Motor neuron (in vitro differentiated cells): Measurements from ENCODE around the gene SLC41A2. TPM values are rescaled to one million over a fixed set of nuclear protein-coding genes. Genes with fewer than 3 reads are reported as not detected.
A peak's percentile ranks its signal among the peaks of the same experiment; 100 is the strongest.

ENCODE experiments used
- ATAC-seq, 8 experiments: fragments of 200-7000 bp; cut with Tn5 transposase; replicated peaks in 6 of 8; 2 replicates each; pipeline ENCODE4 v1.8.0; 2021; ENCODE audit warnings: mild to moderate bottlenecking in 8 of 8, moderate library complexity in 8 of 8
- H3K27ac ChIP-seq, 2 donors: fragments of 250-450 bp; sonication (Bioruptor Pico); 2 replicates each; pipeline ENCODE4 v1.9.0; 2021; ENCODE audit warnings: antibody characterized with exemption in 2 of 2, mild to moderate bottlenecking in 2 of 2, moderate library complexity in 1 of 2
- H3K4me1 ChIP-seq, 2 donors: fragments of 250-450 bp; sonication (Bioruptor Pico); replicated peaks in 1 of 2; 2 replicates each; pipeline ENCODE4 v1.6.1; 2021; ENCODE audit warnings: antibody characterized with exemption in 2 of 2, mild to moderate bottlenecking in 2 of 2, moderate library complexity in 1 of 2
- H3K4me3 ChIP-seq, 5 donors: fragments of 250-450 bp; sonication (Bioruptor Pico); 2 replicates each; pipeline ENCODE4 v1.9.0; 2021; ENCODE audit warnings: antibody characterized with exemption in 5 of 5, mild to moderate bottlenecking in 5 of 5, moderate library complexity in 4 of 5
- WGBS, 10 experiments: fragments of 450-650 bp; shearing (Covaris generic); methylation state at CpG; one replicate each; pipeline ENCODE4 v1.0.0; 2022; 5-methylcytosine and 5-hydroxymethylcytosine counted together
- in situ Hi-C, 9 experiments: fragments of 400-800 bp; cut with MboI; loops; one replicate each; pipeline ENCODE4 v1.15.0; 2021; ENCODE audit warnings: low sequenced_read_pairs in 9 of 9, low pct_unique_long_range_greater_than_20kb in 2 of 9; ENCODE audit not compliant: unreplicated experiment in 9 of 9
- total RNA-seq, 8 experiments: library from RNA; unstranded; fragments of 300-600 nt; gene quantifications; 2 replicates each; pipeline versions ENCODE4 v1.2.3 to v1.2.4, GENCODE V29; 2022

SLC41A2 gene
- total RNA-seq, 8 experiments from 2014 or later = 6.4 to 45.1 (median 16.9) TPM

DNA sequence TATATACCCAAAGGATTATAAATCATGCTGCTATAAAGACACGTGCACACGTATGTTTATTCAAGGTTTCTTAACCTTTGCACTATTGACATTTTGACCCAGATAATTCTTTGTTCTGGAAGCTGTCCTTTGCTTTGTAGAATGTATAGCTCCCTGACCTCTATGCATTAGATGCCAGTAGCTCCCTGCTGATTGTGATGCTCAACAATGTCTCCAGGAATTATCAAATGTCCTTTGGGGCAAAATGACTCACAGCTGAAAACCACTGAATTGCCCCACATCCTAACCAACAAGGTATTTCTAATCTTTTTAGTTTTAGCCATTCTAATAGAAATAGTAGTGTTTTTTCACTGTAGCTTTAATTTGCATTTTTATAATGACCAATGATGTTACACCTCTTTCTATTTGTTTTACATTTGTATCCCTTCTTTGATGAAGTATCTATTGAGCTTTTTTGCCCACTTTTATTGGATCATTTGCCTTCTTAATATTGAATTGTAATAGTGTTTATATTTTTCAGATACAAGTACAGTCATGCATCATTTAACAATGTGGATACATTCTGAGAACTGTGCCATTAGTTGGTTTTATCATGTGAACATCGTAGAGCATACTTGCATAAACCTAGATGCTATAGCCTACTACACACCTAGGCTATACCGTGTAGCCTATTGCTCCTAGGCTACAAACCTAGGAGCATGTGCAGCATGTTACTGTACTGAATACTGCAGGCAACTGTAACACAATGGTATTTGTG lies 17.7 kb upstream of the SLC41A2 start:
- Histone ChIP-seq H3K4me1 (peaks cover 0 to 4% of the 10 kb centered on the region in 2 donors), H3K27ac (no peak overlapping the region), H3K4me3 (no peak overlapping the region)
- no peak for ATAC-seq
- WGBS, 10 experiments = 39 to 100% (median 88%) methylated on average over 1 to 4 of the region's 4 CpGs; no CpG with 5 or more reads in 1 of the 10 experiments
- in situ Hi-C loops = no loop called here

DNA sequence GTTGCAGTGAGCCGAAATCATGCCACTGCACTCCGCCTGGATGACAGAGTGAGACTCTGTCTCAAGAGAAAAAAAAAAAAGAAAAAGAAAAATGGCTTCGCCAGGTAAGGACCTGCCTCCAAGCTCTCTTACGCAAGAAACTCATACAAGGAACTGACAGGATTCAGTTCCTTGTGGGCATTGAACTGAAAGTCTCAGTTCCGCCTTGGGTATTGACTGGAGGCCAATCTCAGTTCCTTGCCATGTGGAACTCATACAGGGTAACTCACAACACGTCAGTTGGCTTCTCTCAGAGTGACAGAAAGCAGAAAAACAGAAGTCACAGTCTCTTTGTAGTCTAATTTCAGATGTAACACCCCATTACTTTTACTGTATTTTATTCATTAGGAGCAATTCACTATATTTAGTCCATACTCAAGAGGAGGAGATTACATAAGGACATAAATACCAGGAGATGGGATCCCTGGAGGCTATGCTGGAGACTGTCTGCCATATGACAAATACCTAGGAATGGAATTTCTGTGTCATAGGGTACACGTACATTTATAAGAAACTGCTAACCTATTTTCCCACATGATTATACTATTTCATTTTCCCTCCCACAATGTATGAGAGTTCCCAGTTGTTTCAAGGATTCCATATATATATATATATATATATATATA lies 16.7 kb upstream of the SLC41A2 start:
- peak in 2 of 8 experiments; percentile 15 to 30 for ATAC-seq
- H3K27ac ChIP-seq = no peak overlapping the region
- 19 to 100% (median 92%) methylated on average over 1 to 5 of the region's 7 CpGs; no CpG with 5 or more reads in 1 of the 10 experiments for WGBS, 10 experiments
- H3K4me1 ChIP-seq = peaks cover 0 to 4% of the 10 kb centered on the region in 2 donors
- no peak overlapping the region for H3K4me3 ChIP-seq
- in situ Hi-C loops = loop anchor here in 1 of 9 experiments (25.0 kb wide), 1 partner anchor 112 kb away; no protein-coding TSS in a partner anchor

DNA sequence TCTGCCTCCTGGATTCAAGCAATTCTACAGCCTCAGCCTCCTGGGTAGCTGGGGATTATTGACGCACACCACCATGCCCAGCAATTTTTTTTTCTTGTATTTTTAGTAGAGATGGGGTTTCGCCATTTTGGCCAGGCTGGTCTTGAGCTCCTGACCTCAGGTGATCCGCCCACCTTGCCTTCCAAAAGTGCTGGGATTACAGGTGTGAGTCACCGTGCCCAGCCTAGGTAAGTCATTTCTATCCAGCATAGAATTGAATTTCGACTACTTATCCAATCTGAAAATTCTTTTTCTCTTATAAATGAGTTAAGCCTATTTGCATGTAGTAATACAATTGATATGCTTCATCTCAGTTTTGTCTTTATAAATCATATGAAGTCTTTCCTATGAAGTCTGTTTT lies 15.2 kb upstream of the SLC41A2 start:
- ATAC-seq = no peak
- H3K27ac ChIP-seq = no peak overlapping the region
- in situ Hi-C loops = loop anchor here in 1 of 9 experiments (25.0 kb wide), 1 partner anchor 111 kb away; no protein-coding TSS in a partner anchor
- peaks cover 0 to 4% of the 10 kb centered on the region in 2 donors for H3K4me1 ChIP-seq
- 50 to 100% (median 84%) methylated on average over 1 to 5 of the region's 5 CpGs for WGBS, 10 experiments
- H3K4me3 ChIP-seq = no peak overlapping the region

DNA sequence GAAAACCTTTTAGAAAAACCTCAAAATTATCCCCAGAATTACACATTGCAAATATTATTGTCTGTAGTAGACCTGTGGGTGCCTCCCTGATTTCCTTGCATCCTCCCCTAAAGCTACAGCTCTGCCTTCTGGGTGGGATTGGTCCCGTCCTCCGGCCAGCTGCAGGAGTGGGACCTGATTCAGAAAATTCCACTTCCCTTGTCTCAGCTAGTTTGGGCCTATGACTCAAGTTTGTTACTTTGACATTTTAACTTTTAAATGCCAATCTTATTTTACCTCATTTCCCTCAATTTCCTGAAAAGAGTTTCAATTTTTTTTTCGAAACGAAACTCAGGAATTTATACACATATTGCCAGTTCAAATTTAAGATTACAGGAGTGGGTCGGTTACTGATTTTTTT lies 13.2 kb upstream of the SLC41A2 start:
- peaks cover 0 to 4% of the 10 kb centered on the region in 2 donors for H3K4me1 ChIP-seq
- no peak overlapping the region for H3K27ac ChIP-seq
- no peak overlapping the region for H3K4me3 ChIP-seq
- ATAC-seq = peak in 1 of 8 experiments; percentile 46
- in situ Hi-C loops = loop anchor here in 1 of 9 experiments (25.0 kb wide), 1 partner anchor 109 kb away; no protein-coding TSS in a partner anchor
- WGBS, 10 experiments = 0 to 96% (median 52%) methylated on average over 2 to 5 of the region's 5 CpGs

DNA sequence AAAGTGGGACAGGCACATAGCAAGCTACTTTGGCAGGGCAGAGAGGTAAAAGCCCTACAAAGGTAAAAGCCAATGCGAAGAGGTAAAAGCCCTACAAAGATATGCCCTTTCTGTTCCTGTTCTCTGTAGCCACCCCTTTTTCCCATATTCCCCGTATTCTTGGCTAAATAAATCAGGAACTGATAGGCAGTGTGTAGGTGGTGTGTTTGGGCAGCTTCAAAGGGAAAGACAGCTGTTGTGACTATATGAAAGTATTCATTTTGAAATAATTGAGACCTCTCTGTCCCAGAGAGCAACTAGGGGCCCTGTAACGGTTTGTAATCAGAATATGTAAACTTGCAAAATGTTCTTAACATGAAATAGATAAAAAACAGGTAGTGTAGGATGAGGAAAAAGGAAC lies 11.3 kb upstream of the SLC41A2 start:
- Histone ChIP-seq H3K27ac (no peak overlapping the region), H3K4me3 (no peak overlapping the region), H3K4me1 (peaks cover 7 to 10% of the 10 kb centered on the region in 2 donors)
- in situ Hi-C loops = loop anchor here in 1 of 9 experiments (25.0 kb wide), 1 partner anchor 107 kb away; no protein-coding TSS in a partner anchor
- no peak for ATAC-seq
- WGBS, 10 experiments = 13 to 92% (median 80%) methylated on average over 1 to 3 of the region's 3 CpGs; no CpG with 5 or more reads in 1 of the 10 experiments

DNA sequence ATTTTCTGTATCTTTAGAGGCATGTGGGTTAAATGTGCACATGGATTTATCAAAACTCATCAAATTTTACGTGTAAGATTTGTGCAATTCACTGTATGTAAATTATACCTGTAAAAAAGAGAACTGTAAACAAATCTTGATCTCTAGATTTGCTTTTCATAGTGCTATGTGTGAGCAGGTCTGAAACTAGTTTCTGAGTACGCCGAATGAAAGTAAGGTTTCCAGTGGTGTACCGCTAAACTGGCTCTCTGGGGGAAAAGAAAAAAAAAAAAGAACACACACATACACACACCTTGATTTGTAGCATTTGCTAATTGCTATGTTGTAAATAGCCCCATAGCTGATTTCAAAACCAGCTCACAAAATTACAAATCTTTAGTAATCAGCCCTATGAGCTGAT lies 8.6 kb upstream of the SLC41A2 start:
- WGBS, 10 experiments = 78 to 96% (median 89%) methylated on average over 1 to 4 of the region's 4 CpGs; no CpG with 5 or more reads in 1 of the 10 experiments
- Histone ChIP-seq H3K4me1 (peaks cover 18 to 24% of the 10 kb centered on the region in 2 donors), H3K4me3 (no peak overlapping the region), H3K27ac (no peak overlapping the region)
- ATAC-seq = no peak
- in situ Hi-C loops = loop anchor here in 1 of 9 experiments (25.0 kb wide), 1 partner anchor 104 kb away; no protein-coding TSS in a partner anchor

DNA sequence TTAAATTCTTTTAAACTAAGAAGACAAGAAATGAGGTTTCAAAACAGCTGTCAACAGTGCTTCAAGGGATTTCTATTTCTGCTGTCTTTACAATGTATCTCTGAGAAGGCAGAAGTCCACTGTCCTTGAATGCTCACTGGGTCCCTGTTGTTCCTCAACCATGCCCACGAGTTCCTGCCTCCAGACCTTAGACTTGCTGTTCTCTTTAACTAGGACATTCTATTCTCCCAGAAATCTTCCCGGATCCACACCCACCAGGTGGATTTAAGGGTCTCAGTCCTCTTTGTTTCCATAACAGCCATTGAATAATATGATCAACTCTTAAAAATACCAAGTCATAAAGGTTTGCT lies 6.7 kb upstream of the SLC41A2 start:
- H3K27ac ChIP-seq = peak overlapping the region in 1 of 2 donors; percentile 5
- H3K4me1 ChIP-seq = peaks cover 18 to 26% of the 10 kb centered on the region in 2 donors
- no peak for ATAC-seq
- in situ Hi-C loops = loop anchor here in 1 of 9 experiments (25.0 kb wide), 1 partner anchor 103 kb away; no protein-coding TSS in a partner anchor
- no peak overlapping the region for H3K4me3 ChIP-seq
- 20 to 100% (median 82%) methylated on average over 1 to 2 of the region's 2 CpGs for WGBS, 10 experiments

DNA sequence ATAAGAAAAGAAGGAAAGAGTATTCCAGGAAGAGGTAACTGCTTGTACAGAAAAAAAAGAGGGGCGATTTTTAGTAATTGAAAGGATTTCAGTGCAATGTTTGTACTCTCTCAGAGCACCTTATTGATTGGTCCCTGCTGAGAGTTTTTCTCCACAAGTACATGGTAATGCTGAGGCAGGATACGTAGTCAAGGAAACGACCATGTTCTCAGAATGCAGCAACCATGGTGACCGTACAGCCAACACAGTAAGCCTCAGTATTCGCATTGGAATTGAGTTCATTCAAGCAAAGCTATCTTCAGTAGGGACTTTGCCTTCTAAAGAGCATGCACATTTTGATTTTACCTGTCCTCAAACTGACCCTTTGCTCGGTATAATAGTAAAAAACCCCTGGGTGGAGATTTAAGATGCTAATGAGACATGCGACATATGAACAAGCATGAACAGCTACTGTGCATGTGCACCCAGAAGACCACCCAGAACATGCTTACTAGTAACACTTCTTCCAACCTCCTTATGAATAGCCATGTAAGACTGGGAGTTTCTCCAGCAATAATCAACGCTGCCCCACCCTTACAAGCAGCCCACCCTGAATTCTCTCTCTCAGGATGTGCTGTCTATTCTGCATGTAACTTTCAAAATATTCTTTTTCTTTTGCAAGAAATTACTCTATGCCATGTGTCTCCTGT lies 6.2 kb upstream of the SLC41A2 start:
- ATAC-seq = peak; percentile 79 to 98 (median 94)
- in situ Hi-C loops = loop anchor here in 1 of 9 experiments (25.0 kb wide), 1 partner anchor 102 kb away; no protein-coding TSS in a partner anchor
- Histone ChIP-seq H3K27ac (peak overlapping the region in 1 of 2 donors; percentile 5), H3K4me1 (peaks cover 20 to 29% of the 10 kb centered on the region in 2 donors), H3K4me3 (no peak overlapping the region)
- WGBS, 10 experiments = 7 to 40% (median 16%) methylated on average over 1 to 8 of the region's 8 CpGs

DNA sequence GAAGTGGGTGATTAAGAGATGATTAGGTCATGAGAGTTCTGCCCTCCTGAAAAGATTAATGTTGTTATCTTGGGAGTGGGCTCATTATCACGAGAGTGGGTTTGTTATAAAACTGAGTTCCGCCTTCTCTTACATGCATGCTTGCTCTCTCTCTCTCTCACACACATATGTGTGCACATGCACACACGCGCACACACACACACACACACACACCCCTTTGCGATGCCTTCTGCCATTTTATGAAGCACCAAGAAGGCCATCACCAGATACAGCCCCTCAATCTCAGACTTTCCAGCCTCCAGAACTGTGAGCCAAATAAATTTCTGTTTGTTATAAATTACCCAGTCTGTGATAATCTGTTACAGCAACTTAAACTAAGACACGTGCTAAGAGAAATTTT lies 5.7 kb upstream of the SLC41A2 start:
- WGBS, 10 experiments = 20 to 100% (median 63%) methylated on average over 1 to 3 of the region's 6 CpGs; no CpG with 5 or more reads in 3 of the 10 experiments
- Histone ChIP-seq H3K4me3 (no peak overlapping the region), H3K4me1 (peaks cover 25 to 35% of the 10 kb centered on the region in 2 donors), H3K27ac (peak overlapping the region in 1 of 2 donors; percentile 5)
- in situ Hi-C loops = loop anchor here in 1 of 9 experiments (25.0 kb wide), 1 partner anchor 101 kb away; no protein-coding TSS in a partner anchor
- peak in 4 of 8 experiments; percentile 40 to 60 (median 52) for ATAC-seq

DNA sequence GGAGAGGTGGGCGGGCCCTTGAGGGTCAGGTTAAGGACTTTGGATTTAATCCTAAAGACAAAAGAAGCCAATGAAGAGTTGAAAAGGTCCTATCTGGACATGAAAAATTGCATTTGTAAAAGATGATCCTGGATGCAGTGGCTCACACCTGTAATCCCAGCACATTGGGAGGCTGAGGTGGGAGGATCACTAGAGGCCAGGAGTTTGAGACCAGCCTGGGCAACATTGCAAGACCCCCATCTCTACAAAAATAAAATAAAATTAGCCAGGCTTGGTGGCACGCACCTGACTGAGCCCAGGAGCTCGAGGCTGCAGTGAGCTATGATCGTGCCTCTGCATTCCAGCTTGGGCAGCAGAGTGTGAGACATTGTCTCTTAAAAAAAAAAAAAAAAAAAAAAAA lies 2.4 kb upstream of the SLC41A2 start:
- WGBS, 10 experiments = 78 to 100% (median 93%) methylated on average over 2 to 4 of the region's 4 CpGs; no CpG with 5 or more reads in 1 of the 10 experiments
- no peak overlapping the region for H3K4me3 ChIP-seq
- in situ Hi-C loops = loop anchor here in 1 of 9 experiments (25.0 kb wide), 1 partner anchor 98 kb away; no protein-coding TSS in a partner anchor
- H3K4me1 ChIP-seq = peaks cover 28 to 45% of the 10 kb centered on the region in 2 donors
- ATAC-seq = no peak
- H3K27ac ChIP-seq = no peak overlapping the region

DNA sequence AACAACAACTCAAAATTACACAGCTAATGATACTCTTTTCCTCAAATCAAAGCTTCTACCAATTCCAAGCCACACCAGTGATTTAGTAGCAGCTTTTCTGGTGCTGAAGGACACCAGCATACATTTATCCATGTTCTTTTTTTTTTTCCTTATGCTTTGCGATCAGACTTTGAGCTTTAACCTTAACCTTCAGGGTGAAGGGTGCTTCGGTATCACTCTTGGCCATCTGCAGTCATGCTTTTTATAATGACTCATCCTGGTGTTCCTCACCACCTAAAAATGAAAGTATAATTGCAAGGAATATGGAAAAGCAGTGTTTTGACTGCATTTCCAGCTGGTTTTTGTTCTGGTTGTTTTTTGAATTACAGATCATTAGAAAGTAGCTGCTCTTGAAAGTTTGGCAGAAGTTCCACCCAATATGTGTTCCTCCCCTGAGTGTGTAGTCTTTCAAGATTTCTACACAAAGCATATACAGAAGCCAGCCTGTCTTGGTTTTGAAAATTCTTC lies 1.3 kb upstream of the SLC41A2 start:
- no peak overlapping the region for H3K4me3 ChIP-seq
- H3K27ac ChIP-seq = peak overlapping the region in 1 of 2 donors; percentile 84
- H3K4me1 ChIP-seq = peaks cover 21 to 36% of the 10 kb centered on the region in 2 donors
- in situ Hi-C loops = loop anchor here in 1 of 9 experiments (25.0 kb wide), 1 partner anchor 97 kb away; no protein-coding TSS in a partner anchor
- WGBS, 10 experiments = 0 to 100% (median 60%) methylated on average over 1 to 2 of the region's 2 CpGs; no CpG with 5 or more reads in 1 of the 10 experiments
- peak in 2 of 8 experiments; percentile 4 to 19 for ATAC-seq

DNA sequence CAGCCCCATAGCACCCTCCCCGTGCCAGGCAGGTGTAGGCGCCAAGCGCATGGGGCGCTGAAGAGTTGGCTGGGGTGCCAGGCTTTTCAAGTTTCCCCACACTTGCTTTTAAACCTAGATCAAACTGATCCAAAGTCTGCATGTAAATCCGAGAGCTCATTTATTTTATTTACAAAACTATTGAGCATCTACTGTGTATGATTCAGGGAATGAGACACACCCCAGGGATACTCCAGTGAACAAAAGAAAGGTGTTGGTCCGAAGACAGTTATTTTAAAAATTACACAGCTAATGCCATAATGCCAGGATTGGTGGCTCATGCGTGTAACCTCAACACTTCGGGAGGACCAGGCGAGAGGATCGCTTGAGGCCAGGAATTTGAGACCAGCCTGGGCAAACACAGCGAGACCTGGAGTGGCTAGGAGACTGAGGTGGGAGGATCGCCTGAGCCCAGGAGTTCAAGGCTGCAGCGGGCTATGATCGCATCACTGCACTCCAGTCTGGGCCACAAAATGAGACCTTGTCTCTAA lies 780 bp upstream of the SLC41A2 start:
- peak overlapping the region; percentile 67 to 99 (median 86) for H3K4me3 ChIP-seq
- peak overlapping the region; percentile 84 to 86 for H3K27ac ChIP-seq
- ATAC-seq = peak in 2 of 8 experiments; percentile 9 to 10
- 22 to 100% (median 80%) methylated on average over 1 to 13 of the region's 14 CpGs; no CpG with 5 or more reads in 1 of the 10 experiments for WGBS, 10 experiments
- peaks cover 16 to 31% of the 10 kb centered on the region in 2 donors for H3K4me1 ChIP-seq
- in situ Hi-C loops = loop anchor here in 1 of 9 experiments (25.0 kb wide), 1 partner anchor 97 kb away; no protein-coding TSS in a partner anchor
